ENCODE results near the gene IFNL3. TPM values are rescaled to one million over a fixed set of nuclear protein-coding genes. Genes with fewer than 3 reads are reported as not detected.
"Not testable (repeated sequence)": the region's sequence is repeated elsewhere in the genome, so short reads cannot be mapped to it uniquely, and the experiment has no call there.

The IFNL3 gene
- total and polyA plus RNA-seq, 2 of the 13 experiments (the other 11 are each of a cell fraction or from before 2014, with no cell fraction given), result not detected

DNA sequence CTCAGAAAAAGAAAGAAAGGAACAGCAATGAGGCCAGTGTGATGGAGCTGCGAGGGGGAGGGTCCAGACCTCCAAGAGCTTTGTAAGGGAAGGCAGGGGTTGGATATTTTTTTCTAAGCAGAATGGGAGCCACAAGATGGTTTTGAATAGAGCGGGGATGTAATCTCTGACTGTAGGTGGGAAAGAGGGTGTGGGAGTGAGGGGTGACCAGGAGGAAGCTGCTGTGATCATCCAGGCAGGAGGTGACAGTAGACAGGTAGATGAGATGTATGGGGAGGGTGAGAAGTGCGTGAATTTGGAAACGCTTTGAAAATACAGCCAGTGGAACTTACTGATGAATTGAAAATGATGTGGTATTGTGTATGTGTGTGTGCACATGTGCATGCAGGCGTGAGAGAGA, 30.8 kb upstream of the IFNL3 start (continued):
- no peak for TF ChIP-seq ZC3H4 (CRISPR knock-in tag; IDR thresholded peaks at IDR 0.05; ENCODE audit: borderline replicate concordance)
- no peak for TF ChIP-seq MIER2 (CRISPR knock-in tag; IDR thresholded peaks at IDR 0.05)
- no peak for TF ChIP-seq TGIF2 (CRISPR knock-in tag; IDR thresholded peaks at IDR 0.05)
- no peak for TF ChIP-seq SMAD1 (CRISPR knock-in tag; IDR thresholded peaks at IDR 0.05; ENCODE audit: borderline replicate concordance, low read depth)
- no peak for TF ChIP-seq FOXP1 (IDR thresholded peaks at IDR 0.05)
- TF ChIP-seq FOXP1 (CRISPR knock-in tag; IDR thresholded peaks at IDR 0.05), result no peak
- TF ChIP-seq ATF1 (CRISPR knock-in tag; IDR thresholded peaks at IDR 0.05), result no peak

DNA sequence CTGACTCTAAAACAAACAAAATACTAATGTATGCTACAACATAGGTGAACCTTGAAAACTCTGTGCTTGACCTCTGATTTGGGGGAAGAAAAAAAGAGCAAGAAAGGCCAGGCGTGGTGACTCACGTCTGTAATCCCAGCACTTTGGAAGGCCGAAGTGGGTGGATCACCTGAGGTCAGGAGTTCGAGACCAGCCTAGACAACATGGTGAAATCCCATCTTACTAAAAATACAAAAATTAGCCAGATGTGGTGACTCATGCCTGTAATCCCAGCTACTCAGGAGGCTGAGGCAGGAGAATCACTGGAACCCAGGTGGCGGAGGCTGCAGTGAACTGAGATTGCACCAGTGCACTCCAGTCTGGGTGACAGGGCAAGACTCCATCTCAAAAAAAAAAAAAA, 29.1 kb upstream of the IFNL3 start:
- H3K27me3 ChIP-seq (ENCODE audit: control insufficient read depth in 1 of 2, insufficient read depth in 2 of 2, low read length in 2 of 2); POLR2A ChIA-PET; H3K36me3 ChIP-seq (replicated peaks in 1 of 2; ENCODE audit: control insufficient read depth in 1 of 2, insufficient read depth in 2 of 2, low read length in 2 of 2); H3K9ac ChIP-seq (ENCODE audit: insufficient read depth, low read depth, low read length); H3K79me2 ChIP-seq (ENCODE audit: insufficient read depth, low read length); H3K9me3 ChIP-seq (ENCODE audit: low read length); H3K4me2 ChIP-seq (ENCODE audit: low read depth, low read length); in situ Hi-C loops (cut with HindIII; ENCODE audit: extremely low pct_ligation_motif_present, low pct_unique_long_range_greater_than_20kb); H2AFZ ChIP-seq (ENCODE audit: low read length); H3K4me1 ChIP-seq (ENCODE audit: insufficient read depth, low read length); CTCF ChIA-PET (ENCODE audit: low intra/inter-chr PET ratio, low total read pairs); BruUV-seq (replicated peaks); H3K4me3 ChIP-seq (replicated peaks in 1 of 3; ENCODE audit: insufficient read depth in 1 of 3, low read depth in 2 of 3, low read length in 3 of 3); ATAC-seq; FAIRE-seq; intact Hi-C loops (cut with micrococcal nuclease; ENCODE audit: unreplicated experiment); H4K20me1 ChIP-seq (ENCODE audit: insufficient read depth, low read length); H3K27ac ChIP-seq (ENCODE audit: extremely low read length, insufficient read depth, low read length): not testable (repeated sequence)
- 21% methylated on average over 5 of the region's 5 CpGs for WGBS (ENCODE audit: low lambda C conversion rate)
- peak; percentile 40; the same call in 1 of the 2 replicates for TF ChIP-seq FOSL2 (CRISPR knock-in tag; IDR thresholded peaks at IDR 0.05)
- peak; percentile 13 for DNase-seq (ENCODE audit: low spot score)

DNA sequence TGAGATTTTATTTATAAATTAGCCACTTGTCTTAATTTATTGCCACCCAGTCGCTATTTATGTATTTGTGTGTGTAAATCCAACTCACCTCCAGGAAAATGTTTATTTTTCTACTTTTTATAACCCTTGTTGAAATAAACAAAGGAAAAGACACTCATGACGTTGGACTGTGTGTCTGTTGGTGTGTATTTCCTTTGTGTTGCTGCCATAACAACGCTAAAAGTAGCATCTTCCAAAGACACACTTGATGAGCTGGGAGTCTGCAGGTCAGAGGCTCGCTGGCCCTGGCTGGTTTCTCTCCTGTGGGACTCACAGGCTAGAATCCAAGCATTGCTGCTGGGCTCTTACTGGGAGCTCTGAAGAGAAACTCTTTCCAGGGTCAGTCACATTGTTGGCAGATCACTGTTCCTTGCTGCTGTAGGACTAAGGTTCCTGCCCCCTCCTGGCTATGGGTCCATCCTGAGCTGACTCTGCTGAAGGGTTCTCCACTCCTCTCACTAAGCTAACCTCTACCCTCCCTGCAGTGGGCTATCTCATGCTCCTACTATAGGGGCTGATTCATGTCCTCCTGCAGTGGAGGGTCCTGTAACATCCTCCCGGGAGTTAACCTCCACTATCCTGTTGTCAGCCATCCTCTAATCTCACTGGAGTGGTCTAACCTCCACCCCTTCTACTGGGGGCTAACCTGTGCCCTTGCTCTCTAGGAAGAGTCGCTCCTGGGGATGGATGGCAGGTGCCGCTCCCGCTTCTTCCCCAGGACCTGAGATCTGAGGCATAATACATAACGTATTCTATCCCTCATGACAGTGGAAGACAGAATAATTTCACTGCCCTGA, 25.4 kb upstream of the IFNL3 start:
- Histone ChIP-seq H3K9me3 (ENCODE audit: low read length) (no peaks in the 10 kb centered on the region), H3K79me2 (ENCODE audit: insufficient read depth, low read length) (no peaks in the 10 kb centered on the region), H2AFZ (ENCODE audit: low read length) (no peak overlapping the region), H4K20me1 (ENCODE audit: insufficient read depth, low read length) (no peaks in the 10 kb centered on the region), H3K4me1 (ENCODE audit: insufficient read depth, low read length) (no peaks in the 10 kb centered on the region), H3K9ac (ENCODE audit: insufficient read depth, low read depth, low read length) (no peak overlapping the region), H3K4me2 (ENCODE audit: low read depth, low read length) (no peak overlapping the region), H3K4me3 (replicated peaks in 1 of 3; ENCODE audit: insufficient read depth in 1 of 3, low read depth in 2 of 3, low read length in 3 of 3) (no peak overlapping the region), H3K36me3 (replicated peaks in 1 of 2; ENCODE audit: control insufficient read depth in 1 of 2, insufficient read depth in 2 of 2, low read length in 2 of 2) (no peaks in the 10 kb centered on the region), H3K27ac (ENCODE audit: extremely low read length, insufficient read depth, low read length) (no peak overlapping the region), H3K27me3 (ENCODE audit: control insufficient read depth in 1 of 2, insufficient read depth in 2 of 2, low read length in 2 of 2) (no peaks in the 10 kb centered on the region)
- ChIA-PET CTCF (ENCODE audit: low intra/inter-chr PET ratio, low total read pairs) (no interaction called here), POLR2A (no interaction called here)
- BruUV-seq (replicated peaks), result no TSS peak
- intact Hi-C loops (cut with micrococcal nuclease; ENCODE audit: unreplicated experiment), result no loop called here
- no peak for FAIRE-seq
- in situ Hi-C loops (cut with HindIII; ENCODE audit: extremely low pct_ligation_motif_present, low pct_unique_long_range_greater_than_20kb), result no loop called here
- no peak for ATAC-seq
- WGBS (ENCODE audit: low lambda C conversion rate), result 18% methylated on average over 9 of the region's 9 CpGs
- no peak for DNase-seq (ENCODE audit: low spot score)
- TF ChIP-seq ZNF432 (CRISPR knock-in tag; IDR thresholded peaks at IDR 0.05; ENCODE audit: borderline replicate concordance), result no peak
- no peak for TF ChIP-seq ZNF441 (CRISPR knock-in tag; IDR thresholded peaks at IDR 0.05; ENCODE audit: borderline replicate concordance)
